ENCODE measurements around the gene GPR157.

The GPR157 gene

GRCh38 chr1:9065213-9065751 is 63.6 kb downstream of the GPR157 start:
- no peak for DNase-seq (ENCODE audit: low read depth in 2 of 3, low spot score in 1 of 3)

DNA sequence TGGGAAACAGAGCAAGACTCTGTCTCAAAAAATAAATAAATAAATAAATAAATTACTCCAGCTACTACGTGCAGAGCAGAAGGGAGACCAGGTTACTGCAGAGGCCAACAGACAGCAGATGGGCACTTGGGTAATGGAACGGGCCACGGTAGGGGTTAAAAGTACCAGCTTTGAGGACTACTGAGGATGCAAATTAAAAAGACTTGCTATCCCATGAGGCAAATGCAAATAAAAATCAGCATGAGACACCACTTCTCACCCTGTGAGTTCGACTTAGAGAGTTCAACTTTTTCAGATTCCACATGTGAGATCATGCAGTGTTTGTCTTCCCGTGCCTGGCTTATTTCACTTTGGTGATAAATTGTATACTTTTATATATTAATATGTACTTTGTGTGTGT is 66.1 kb downstream of the GPR157 start:
- no peak for DNase-seq (ENCODE audit: low read depth in 2 of 3, low spot score in 1 of 3)

GRCh38 chr1:9062021-9062471 is 66.9 kb downstream of the GPR157 start:
- DNase-seq (ENCODE audit: low read depth in 2 of 3, low spot score in 1 of 3): no peak

GRCh38 chr1:9061252-9061960 is 67.5 kb downstream of the GPR157 start:
- no peak for DNase-seq (ENCODE audit: low read depth in 2 of 3, low spot score in 1 of 3)

- no peak for DNase-seq (ENCODE audit: low read depth in 2 of 3, low spot score in 1 of 3)
These were observed 68.8 kb downstream of the GPR157 start for GRCh38 chr1:9059891-9060744.

DNA sequence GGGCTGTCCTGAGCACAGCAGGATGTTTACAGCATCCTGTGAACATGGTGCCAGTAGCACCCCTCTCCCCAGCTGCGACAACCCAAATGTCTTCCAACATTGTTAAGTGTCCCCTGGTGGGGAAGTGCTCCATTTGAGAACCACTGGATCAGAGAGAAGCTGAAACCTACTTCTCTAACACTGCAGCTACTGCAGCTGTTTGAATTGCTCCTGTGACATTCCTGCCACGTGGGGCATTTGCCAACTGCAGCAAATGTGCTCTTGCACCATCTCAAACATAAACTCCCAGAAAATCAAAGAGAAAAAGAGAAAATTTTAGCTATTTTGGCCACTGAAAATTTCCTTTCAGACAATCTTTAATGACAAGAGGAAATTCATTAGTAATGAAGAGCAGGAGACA is 70.4 kb downstream of the GPR157 start:
- no peak for DNase-seq (ENCODE audit: low read depth in 2 of 3, low spot score in 1 of 3)

DNA sequence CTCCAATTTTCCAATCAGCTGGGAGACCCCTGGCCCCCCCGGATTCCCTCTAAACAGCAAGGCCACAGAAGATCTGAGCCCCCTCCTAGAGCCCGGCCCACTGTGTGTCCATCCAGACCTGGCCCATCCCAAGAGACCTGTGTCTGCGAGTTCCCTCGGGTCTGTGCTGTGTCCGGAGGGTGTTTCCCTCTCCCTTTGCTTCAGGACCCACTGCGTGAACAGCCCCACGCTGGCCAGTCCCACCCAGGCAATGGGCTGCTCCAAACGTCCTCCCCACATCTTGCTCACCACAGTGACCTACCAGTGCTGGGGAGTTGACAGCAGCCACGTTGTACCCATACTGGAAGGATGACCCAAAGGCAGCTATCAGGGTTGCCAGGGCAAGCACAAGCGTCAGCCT is 71.1 kb downstream of the GPR157 start:
- DNase-seq (ENCODE audit: low read depth in 2 of 3, low spot score in 1 of 3): no peak

- DNase-seq (ENCODE audit: low read depth in 2 of 3, low spot score in 1 of 3): no peak
These were observed 76.4 kb downstream of the GPR157 start for GRCh38 chr1:9052272-9053049.

GRCh38 chr1:9051379-9051778 is 77.5 kb downstream of the GPR157 start:
- DNase-seq (ENCODE audit: low read depth in 2 of 3, low spot score in 1 of 3): no peak

- no peak for DNase-seq (ENCODE audit: low read depth in 2 of 3, low spot score in 1 of 3)
These were observed 78.1 kb downstream of the GPR157 start for GRCh38 chr1:9050803-9051202.
